ENCODE data around the gene ZNHIT1.
"Not testable (repeated sequence)": the region's sequence is repeated elsewhere in the genome, so short reads cannot be mapped to it uniquely, and the experiment has no call there.

The ZNHIT1 gene

DNA sequence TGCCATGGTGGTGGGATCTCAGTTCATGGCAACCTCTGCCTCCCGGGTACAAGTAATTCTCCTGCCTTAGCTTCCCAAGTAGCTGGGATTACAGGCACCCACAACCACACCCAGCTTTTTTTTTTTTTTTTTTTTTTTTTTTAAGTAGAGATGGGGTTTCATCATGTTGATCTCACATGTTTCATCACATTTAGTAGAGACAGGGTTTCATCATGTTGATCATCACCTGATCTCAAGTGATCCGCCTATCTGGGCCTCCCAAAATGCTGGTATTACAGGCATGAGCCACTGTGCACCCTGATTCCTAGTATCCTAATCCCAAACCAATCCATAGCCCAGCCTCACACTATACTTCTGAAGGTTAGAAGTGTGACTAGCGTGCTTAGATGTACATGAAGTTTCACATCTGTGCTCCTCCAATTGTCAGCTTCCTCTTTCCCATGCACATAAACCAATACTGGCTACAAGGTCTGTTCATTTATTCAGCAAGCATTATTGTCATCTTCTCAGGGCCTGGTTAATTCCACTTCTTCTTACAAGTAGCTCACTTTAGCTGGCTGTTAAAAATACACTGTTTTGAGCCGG is 31.0 kb upstream of the ZNHIT1 start:
- DNase-seq, result no peak
- no peak for ATAC-seq

DNA sequence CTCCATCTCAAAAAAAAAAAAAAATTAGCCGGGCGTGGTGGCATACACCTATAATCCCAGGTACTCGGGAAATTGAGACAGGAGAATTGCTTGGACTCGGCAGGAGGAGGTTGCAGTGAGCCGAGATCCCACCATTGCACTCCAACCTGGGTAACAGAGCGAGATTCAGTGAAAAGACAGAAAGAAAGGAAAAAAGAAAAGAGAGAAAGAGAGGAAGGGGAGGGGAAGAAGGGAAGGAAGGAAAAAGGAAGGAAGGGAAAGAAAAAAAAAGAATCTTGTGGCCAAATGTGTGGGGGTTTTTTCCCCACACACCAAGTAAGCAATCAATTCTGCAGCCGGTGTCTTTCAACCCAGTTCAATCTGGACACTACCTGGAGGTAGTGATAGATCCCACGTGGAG is 28.9 kb upstream of the ZNHIT1 start:
- ATAC-seq (no peak), DNase-seq (no peak)

DNA sequence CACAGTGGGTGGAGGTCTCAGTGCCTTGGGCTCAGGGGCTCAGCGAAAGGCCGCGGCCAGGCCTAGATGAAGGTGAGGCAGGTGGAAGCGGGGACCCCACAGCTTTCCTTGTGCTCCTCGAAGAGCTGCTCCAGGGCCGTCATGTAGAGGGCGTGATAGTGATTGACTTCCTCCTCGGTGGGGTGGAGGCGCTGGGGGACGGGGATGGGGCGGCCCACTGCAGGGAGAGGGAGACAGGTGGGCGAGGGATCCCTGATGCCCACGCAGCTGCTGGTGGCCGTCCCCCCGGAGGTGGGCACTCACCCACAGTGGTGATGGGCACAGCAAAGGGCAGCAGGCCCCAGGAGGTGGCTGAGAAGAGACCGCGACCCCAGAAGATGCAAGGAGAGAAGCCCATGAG is 22.1 kb upstream of the ZNHIT1 start:
- DNase-seq, result no peak

DNA sequence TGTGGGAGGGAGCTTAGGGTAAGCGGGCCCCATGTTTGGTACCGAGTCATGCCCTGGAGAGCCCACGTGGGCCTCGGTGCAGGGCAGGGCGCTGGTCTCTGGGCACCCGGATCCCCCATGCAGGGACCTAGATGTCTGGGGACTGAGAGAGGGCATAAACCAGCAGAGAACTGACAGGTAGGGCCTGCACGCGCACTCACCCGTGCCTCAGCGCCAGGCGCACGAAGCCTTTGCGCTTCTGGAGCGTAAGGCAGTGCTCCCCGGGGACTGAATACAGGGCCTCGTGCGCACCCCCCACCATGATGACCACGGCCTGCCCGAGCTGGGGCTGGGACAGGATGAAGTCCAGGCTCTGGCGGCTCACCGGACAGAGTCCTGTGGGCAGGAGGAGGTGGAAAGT is 20.0 kb upstream of the ZNHIT1 start:
- DNase-seq (no peak), ATAC-seq (no peak)

More for the DNA sequence above, 22.1 kb upstream of the ZNHIT1 start:
- no peak for ATAC-seq

DNA sequence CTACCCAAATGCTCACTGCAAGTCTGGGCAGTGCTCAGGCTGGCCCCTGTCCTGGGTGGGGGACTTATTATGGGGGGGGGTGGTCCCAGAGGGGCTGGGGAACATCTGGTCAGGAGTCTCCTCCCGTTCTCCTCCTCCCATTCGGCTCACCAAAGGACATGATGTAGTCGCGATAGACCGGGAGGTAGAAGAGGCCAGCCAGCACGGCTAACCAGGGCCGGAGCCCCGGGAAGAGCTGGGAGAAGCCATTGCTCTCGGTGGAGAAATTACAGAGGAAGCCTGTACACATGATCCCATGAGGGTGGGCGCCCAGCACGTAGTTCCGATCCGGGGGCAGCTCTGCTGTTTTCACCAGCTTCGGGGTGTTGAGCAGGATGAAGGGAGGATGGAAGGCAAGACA is 19.5 kb upstream of the ZNHIT1 start:
- DNase-seq, result no peak

DNA sequence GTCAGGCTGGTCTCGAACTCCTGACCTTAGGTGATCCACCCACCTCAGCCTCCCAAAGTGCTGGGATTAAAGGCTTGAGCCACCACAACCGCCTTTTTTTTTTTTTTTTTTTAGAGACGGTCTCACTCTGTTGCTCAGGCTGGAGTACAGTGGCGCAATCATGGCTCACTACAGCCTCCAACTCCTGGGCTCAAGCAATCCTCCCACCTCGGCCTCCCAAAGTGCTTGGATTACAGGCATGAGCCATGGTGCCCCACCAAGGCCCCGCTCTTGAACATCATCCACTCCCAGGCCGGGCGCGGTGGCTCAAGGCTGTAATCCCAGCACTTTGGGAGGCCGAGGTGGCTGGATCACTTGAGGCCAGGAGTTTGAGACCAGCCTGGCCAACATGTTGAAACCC is 18.4 kb upstream of the ZNHIT1 start:
- not testable (repeated sequence) for DNase-seq, ATAC-seq

More for the DNA sequence above, 19.5 kb upstream of the ZNHIT1 start:
- ATAC-seq, result no peak

DNA sequence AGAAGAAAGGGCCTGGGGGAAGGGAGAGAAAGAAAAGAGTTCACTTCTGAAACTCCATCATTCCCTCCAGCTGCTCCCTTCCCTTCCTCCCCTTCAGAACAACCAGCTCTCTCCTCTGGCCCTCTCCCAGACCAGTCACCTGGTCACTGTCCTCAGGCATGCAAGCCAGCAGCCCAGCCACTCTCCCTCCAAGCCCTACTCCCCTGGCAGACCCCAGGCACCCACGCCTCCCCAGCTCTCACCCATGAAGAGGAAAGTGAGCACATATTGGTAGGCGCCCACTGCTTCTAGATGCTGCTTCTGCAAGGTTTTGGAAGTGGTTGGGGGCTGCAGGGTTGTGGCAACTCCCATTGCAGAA is 17.5 kb upstream of the ZNHIT1 start:
- ATAC-seq, result no peak

DNA sequence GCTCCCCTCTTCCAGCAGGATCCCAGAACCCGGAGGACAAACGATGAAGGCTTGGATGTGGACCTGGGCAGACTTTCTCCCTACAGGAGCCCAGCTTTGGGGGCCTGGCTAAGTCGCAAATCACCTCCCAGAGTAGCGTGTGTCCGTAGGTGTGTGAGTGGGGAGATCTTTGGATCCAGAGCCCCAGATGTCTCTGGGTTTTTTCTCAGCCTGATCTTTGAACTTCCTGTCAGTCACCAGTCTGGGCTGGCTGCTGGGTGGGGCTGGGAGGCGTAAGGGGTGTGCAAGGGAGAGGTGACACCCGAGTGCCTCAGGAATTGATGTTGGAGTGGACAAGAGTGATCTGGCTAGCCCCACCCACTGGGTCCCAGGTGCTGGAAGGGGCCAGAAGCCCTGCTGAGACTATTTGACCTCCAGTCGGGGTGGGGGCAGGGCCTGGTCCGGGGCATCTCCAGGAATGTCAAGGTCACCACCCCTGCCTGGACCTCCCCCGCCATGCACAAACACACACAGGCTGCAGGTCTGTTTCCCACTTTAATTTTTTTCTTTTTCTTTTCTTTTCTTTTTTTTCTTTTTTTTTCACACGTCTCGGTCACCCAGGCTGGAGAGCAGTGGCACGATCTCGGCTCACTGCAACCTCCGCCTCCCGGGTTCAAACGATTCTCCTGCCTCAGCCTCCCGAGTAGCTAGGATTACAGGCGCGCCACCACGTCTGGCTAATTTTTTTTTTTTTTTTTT is 16.9 kb upstream of the ZNHIT1 start, which contains the start of gene MOGAT3:
Gene MOGAT3 (minus strand): TSS at position 175 of the 738 bp plus-strand sequence. CDS start 182 bp downstream, outside the sequence.
- DNase-seq (no peak), ATAC-seq (no peak)

More for the DNA sequence above, 17.5 kb upstream of the ZNHIT1 start:
- DNase-seq, result no peak

DNA sequence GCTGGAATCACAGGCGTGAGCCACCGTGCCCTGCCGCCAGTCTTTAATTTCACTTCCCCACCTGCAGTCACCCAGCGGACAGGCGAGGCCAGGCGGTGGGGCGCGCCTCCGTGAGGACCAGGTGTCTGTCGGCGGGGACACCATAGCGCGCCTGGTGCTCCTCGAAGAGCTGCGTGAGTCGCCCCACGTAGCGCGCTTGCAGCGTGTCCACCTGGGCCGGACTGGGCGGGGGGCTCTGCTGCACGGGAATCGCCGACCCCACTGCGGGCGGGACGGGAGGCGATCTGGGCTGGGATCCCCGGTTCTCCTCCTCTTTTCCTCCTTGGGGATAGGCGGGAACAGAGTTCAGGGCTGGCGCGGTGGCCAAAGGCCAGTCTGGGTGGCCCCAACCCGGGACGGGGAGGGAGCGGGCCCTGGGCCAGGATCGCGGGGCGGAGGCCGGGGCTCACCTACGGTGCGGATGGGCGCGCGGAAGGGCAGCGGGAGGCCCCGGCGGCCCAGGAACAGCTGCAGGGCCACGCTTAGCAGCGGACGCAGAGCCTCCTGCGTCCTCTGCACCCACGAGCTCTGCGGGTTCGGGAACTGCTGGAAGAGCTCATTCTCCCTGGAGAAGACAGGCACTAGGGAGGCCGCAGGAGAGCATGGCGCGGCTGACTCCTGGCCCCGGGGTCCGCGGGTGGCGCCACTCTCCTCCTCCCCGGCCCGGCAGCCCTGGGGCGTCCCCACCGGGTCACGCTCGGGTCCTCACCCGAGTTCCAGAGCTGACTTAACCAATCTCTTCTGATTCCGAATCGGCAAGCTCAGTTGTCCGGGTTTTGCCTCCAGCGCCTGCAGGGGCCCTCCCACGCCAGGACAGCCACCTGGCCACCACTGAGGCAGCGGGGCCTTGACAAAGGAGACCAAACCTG is 16.0 kb upstream of the ZNHIT1 start:
- DNase-seq, result no peak
- no peak for ATAC-seq

DNA sequence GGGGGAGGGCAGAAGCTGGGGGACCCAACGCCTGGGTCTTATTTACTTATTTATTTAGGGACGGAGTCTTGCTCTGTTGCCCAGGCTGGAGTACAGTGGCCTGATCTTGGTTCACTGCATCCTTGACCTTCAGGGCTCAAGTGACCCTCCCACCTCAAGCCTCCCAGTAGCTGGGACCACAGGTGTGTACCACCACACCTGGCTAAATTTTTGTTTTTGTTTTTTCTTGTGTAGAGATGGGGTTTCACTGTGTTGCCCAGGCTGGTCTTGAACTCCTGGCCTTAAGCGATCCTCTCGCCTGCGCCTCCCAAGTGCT is 15.4 kb upstream of the ZNHIT1 start:
- ATAC-seq, result no peak
- no peak for DNase-seq

DNA sequence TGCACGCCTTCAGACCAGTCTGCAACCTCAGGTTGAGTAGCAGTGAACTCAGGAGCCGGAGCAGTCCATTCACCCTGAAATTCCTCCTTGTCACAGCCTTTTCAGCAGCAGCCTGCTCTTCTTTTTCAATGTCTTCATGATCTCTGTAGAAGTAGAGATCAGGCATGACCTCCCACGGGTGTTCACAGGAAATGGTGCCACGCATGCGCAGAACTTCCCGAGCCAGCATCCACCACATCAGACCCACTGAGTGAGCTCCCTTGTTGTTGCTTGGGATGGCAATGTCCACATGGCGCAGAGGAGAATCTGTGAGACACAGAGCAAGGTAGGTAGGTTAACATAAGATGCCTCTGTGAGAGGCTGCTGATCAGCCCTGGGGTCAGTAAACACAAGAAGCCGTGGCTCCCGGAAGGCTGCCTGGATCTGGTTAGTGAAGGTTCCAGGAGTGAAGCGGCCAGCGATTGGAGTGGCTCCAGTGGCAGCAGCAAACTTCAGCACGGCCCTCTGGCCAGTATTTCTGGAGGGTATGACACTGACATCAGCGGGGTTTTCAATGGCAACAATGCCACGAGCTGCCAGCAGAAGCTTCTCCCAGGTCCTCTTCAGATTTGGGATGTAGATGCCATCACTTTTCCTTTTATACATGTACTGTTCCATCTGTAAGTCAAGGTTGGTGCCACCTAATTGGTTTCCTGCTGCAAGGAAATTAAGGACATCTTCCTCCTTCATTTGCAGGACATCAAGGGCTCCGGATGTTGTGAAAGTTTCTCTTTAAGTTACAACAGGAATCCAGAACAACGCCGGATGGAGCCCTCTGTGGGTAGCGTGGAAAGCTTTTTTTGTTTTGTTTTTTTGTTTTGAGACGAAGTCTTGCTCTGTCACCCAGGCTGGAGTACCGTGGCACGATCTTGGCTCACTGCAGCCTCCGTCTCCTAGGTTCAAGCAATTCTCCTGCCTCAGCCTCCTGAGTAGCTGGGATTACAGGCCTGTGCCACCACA is 13.9 kb upstream of the ZNHIT1 start:
- not testable (repeated sequence) for ATAC-seq, DNase-seq

DNA sequence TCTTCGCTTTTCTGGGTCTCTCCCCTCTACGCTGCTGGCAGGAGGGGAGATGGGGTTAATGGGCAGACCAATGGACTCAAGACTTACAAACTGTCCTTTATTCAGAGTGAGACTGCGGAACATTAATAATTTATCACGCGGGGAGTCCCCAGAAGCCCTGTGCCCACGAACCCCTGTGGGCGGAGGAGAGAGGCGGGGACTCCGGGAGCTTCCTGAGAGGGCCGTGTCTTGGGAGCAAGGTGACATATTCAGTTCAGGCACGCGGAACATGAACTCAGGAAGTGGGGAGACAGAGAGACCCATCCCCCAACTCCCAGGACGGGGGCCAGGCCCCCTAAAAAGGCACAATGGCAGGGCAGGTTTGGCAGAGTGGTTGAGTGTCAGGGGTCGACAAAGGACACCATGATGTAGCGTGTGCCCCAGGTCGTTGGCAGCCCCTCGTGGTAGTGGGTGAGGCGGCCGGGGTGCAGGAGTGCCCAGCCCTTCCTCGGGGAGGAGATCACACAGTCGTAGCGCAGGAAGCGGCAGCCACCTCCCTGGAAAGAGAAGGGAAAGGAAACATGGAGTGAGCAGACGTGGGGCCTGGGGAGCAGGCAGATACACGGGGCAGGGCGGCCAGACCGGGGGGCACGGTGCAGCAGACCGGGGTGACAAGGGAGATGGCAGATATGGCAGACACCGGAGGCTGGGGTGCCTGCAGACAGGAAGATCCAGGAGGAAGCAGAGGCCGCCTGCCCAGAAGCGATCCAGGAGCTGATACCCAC is 11.9 kb upstream of the ZNHIT1 start:
- ATAC-seq (no peak), DNase-seq (no peak)

DNA sequence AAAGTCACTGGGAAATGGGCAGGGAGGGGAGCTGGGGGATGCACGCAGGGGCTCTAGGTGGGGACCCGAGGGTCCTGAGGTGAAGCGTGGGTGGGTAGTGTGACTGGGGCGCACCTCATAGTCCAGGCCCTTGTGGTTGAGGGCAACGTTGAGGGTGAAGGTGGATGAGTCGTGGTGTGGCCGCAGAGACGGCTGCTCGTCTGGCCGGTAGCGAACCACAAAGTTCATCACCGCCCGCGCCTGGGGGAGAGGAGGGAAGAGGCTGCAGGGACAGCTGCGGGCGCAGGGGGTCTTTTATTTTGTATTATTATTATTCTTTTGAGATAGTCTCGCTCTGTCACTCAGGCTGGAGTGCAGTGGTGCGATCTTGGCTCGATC is 11.3 kb upstream of the ZNHIT1 start:
- DNase-seq, result no peak
- ATAC-seq, result no peak

DNA sequence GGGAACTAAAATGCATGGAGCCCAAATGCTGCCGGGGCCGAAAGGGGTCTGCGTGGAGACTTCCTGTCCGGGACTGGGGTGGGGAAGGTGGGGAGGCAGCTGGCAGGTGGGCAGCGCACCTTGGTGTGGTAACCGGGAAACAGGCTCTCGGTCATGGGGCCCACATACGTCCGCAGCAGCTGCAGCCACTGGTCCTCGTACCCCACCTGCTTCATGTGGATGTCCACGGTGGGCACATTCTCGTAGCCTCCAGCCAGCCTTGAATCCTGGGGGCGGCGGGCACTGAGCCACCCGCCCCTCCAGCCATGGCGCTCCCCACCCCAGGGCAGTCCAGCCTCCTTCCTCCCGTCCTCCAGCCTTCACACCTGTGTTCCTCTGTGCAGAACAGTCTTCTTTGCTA is 10.5 kb upstream of the ZNHIT1 start:
- ATAC-seq (no peak), DNase-seq (no peak)

DNA sequence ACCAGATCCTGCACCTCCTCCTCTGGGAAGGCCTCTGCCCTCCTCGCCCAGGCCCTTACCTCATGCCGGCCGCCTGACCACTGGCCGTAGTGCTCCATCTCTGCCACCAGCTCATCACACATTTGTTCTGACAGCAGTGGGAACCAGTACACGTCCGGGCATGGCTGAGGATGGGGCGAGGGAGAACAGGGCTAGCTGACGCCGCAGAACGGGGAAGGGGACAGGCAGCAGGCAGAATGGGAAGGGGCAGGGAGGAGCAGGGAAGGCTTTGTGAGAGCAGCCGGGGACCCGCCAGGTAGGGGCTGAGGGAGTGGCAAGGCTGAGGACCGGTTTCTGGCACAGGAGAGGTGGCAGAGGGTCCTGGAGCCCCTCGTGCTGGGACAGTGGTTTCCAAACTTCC is 9.2 kb upstream of the ZNHIT1 start:
- DNase-seq, result no peak
- no peak for ATAC-seq

DNA sequence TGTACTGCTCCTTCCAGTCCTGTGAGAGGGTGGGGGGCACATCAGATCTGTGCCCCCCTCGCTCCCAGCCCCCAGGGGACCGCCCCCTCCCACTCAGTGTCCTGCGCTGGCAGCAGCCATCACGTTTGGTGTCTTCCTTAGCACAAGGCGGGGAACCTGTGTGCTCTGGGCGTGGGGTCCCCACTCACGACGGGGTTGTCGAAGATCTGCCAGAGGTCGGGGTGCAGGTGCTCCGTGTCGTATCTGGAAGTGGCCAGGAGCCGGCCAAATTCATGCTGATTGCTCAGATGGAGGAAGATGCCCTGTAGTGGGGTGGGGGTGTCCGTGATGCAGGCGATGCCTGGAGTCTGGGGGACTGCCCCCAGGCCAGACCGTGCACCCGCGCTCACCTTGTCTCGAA is 7.8 kb upstream of the ZNHIT1 start:
- ATAC-seq, result no peak
- no peak for DNase-seq

DNA sequence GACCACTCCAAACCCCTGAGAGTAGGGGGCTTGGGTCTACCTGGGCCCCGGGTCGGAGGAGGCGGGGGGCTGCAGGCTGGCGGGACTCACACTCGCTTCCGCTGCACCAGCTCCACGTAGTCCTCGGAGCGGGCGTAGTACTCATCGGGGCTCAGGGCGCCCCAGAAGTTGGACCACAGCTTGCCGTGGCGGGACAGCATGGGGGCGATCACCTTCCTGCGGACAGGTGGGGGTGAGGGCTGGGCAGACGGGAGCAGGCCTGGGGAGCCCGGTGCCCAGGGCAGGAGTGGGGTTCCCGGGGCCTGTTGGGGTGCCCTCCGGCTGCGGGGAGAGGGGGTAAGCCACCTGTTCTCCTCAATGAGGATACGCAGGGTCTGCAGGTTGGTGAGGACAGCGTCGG is 6.5 kb upstream of the ZNHIT1 start:
- DNase-seq, result no peak
- no peak for ATAC-seq

DNA sequence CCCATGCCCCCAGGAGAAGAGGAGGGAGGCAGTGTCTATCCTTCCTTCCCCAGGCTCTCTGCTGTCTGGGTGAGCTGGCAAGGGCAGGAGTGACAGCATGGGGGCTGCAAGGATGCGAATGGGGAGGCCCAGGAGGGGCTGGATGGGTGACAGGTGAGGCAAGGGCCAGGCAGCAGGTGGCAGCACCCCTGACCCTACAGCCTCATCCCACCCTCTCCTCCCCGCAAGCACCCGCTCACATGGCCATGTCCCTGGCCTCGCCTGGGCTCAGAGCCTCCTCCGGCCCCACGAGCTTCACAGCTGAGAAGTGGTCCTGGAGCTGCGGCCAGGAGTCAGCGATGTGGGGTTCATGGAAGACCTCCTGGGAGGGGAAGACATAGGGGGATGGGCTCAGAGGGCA is 6.0 kb upstream of the ZNHIT1 start:
- DNase-seq, result no peak
- no peak for ATAC-seq

DNA sequence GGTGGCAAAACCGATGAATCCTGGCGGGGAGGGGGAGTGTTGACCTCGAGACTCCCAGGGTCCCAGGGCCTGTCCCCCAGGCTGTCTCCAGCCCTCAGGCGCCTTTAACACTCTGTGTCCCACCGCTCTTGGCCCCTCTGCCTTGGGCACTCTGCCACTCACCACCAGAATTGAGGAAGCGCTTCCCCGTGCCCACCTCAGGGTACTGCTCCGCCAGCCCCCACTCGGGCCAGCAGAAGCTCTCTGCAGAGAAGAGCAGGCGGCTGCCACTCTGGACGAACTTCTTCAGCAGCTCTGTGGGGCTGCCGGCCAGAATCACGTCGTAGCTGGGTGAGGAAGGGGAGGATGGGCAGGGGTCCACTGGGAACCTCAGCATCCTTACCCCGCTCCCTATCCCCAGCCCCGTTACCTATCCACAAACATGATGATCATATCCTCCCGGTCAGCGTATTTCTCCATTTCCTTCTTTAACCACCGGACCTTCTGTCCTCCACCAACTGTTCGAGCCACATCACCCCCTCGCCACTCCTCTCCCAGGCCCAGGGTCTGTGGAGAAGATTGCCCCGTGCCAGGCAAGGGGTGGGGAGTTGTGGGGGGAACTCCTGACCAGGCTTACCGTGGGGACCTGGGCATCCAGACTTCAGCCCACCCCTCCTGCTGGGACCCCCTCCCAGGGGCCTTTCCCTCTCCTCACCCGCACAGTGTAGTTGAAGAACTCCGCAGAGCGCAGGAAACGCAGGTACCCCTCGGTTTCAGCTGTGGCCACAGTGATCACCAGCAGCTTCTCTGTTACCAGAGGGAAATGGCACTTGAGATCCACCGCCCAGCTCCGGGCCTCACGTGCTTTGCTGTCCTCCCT is 1.7 kb upstream of the ZNHIT1 start:
- DNase-seq (no peak), ATAC-seq (no peak)

DNA sequence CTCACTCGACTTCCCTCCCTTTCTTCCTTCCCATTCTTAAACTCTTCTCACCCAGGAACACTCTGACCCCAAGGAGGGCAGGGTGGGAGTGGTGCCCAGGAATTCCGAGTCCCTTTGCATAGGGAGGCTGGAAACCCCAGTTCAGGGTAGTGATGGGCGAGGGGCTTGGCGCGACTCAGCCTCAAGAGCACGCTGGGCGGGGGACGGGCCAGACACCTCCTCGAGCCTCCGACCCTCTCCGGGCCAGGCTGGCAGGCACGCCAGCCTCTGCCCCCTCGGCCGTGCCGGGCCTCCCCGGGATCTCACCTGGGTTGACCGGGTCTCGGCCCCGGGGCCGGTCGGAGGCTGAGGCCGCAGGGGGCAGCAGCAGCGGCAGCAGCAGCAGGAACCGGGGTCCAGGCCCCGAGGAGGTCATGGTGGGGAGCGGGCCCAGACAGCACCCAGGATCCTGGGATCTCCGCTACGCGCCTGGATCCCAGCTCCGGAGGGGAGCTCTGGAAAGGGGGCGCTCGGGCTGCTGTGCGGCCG is 1.0 kb upstream of the ZNHIT1 start:
- ATAC-seq (peak; percentile 7), DNase-seq (no peak)
